ENCODE measurements around the gene GLI1. TPM values are rescaled to one million over a fixed set of nuclear protein-coding genes. Genes with fewer than 3 reads are reported as not detected.

GLI1 gene
- total RNA-seq, 4 donors from 2014 or later: 0.51 to 2.9 (median 2.0) TPM; not detected in 1

DNA sequence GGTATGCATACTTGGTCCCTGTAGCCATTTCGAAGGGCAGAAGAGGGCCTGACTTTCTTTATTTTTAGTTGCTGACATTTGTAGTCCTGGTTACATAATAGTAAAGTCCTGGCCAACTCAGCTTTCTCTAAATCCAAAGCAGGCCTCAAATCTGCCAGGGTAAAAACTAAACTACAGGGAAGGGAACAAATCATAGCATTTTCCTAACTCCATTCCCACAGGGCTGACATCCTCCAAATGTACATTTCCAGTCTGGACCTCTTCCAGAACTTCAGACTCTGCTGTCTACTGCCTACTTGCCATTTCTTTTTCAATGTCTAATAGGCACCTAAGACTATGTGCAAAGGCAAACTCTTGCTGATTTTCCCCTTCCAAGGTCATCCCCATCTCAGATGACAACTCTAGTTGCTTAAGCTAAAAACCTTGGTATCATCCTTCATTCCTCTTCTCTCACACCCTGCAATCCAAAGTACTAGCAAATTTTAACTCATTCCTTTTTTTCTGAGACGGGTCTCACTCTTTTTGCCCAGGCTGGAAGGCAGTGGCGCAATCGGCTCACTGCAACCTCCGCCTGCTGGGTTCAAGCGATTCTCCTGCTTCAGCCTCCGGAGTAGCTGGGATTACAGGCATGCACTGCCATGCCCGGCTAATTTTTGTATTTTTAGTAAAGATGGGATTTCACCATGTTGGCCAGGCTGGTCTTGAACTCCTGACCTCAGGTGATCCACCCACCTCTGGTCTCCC, 58.8 kb downstream of the GLI1 start:
- Histone ChIP-seq H3K4me1 (peaks cover 50% of the 10 kb centered on the region), H3K36me3 (peaks cover 41% of the 10 kb centered on the region), H3K27ac (peak overlapping the region; percentile 96), H3K4me3 (peak overlapping the region; percentile 77), H3K27me3 (no peaks in the 10 kb centered on the region), H3K9me3 (no peaks in the 10 kb centered on the region)
- no peak for DNase-seq (ENCODE audit: low spot score in 2 of 2)
- TF ChIP-seq POLR2A (IDR thresholded peaks at IDR 0.05) (no peak), EP300 (IDR thresholded peaks at IDR 0.05) (no peak), POLR2AphosphoS5 (IDR thresholded peaks at IDR 0.05) (no peak)
- TF ChIP-seq, protein P1, sequence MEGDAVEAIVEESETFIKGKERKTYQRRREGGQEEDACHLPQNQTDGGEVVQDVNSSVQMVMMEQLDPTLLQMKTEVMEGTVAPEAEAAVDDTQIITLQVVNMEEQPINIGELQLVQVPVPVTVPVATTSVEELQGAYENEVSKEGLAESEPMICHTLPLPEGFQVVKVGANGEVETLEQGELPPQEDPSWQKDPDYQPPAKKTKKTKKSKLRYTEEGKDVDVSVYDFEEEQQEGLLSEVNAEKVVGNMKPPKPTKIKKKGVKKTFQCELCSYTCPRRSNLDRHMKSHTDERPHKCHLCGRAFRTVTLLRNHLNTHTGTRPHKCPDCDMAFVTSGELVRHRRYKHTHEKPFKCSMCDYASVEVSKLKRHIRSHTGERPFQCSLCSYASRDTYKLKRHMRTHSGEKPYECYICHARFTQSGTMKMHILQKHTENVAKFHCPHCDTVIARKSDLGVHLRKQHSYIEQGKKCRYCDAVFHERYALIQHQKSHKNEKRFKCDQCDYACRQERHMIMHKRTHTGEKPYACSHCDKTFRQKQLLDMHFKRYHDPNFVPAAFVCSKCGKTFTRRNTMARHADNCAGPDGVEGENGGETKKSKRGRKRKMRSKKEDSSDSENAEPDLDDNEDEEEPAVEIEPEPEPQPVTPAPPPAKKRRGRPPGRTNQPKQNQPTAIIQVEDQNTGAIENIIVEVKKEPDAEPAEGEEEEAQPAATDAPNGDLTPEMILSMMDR (IDR thresholded peaks at IDR 0.05): no peak
- WGBS: 53% methylated on average over 8 of the region's 8 CpGs

DNA sequence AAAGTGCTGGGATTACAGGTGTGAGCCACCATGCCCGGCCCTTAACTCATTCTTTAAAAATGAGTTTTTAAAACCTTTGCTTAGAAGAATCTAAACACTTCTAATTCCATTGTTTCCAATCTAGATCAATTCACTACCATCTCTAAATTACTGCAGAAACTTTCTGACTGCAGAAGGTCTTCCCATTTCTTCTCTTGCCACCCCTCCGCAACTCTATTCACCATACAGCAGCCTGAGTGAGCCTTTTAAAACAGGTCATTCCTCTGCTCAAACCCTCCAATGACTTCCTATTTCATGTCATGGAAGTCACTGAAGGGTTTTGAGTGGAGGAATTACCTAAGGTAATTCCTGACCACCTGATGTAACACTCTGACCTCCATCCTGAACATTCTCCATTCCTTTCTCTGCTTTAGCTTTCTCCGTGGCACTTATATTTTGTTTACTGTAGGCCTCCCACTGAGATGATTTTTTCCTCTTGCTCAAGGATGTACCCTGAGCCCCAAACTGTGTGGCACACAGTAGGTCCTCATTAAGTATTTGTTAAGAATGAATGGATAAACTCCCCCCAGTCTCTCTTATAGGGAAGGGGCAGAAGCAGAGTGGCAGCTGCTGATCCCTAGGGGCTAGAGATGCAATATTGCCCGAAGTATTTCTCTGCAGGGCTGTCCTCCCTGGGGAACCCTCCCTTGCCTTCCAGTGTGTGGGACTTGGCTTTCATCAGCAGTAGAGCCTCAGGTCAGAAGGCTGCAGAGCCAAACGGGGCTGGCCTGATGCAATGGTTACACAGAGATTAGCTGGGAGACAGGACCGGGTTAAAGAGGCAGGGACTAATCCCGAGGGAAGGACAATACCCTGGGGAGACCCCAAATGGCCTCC, 59.6 kb downstream of the GLI1 start:
- no peaks in the 10 kb centered on the region for H3K27me3 ChIP-seq
- peak in 1 of 2 donors; percentile 77 for DNase-seq (ENCODE audit: low spot score in 2 of 2)
- no peak for TF ChIP-seq POLR2A (IDR thresholded peaks at IDR 0.05)
- TF ChIP-seq EP300 (IDR thresholded peaks at IDR 0.05): no peak
- peaks cover 33% of the 10 kb centered on the region for H3K36me3 ChIP-seq
- H3K4me3 ChIP-seq: peak overlapping the region; percentile 77
- 26% methylated on average over 7 of the region's 7 CpGs for WGBS
- peak overlapping the region; percentile 96 for H3K27ac ChIP-seq
- H3K9me3 ChIP-seq: no peaks in the 10 kb centered on the region
- H3K4me1 ChIP-seq: peaks cover 58% of the 10 kb centered on the region

DNA sequence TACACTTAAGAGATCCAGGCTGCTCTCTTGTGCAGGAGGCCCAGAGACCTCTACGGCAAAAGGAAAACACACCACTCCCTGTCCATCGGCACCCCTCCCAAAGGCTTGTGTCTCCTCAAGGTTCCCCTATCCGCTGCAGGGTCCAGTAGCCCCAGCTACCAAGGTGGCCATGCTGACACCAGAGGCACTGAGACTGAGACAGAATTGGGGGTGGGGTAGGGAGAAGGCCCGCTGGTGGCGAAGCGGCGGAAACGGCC, 60.1 kb downstream of the GLI1 start:
- Histone ChIP-seq H3K4me3 (peak overlapping the region; percentile 77), H3K9me3 (no peaks in the 10 kb centered on the region), H3K36me3 (peaks cover 27% of the 10 kb centered on the region), H3K27me3 (no peaks in the 10 kb centered on the region), H3K27ac (peak overlapping the region; percentile 96), H3K4me1 (peaks cover 63% of the 10 kb centered on the region)
- 0% methylated on average over 5 of the region's 8 CpGs for WGBS
- TF ChIP-seq POLR2AphosphoS5 (IDR thresholded peaks at IDR 0.05): no peak
- TF ChIP-seq EP300 (IDR thresholded peaks at IDR 0.05): no peak
- TF ChIP-seq, protein P1 (IDR thresholded peaks at IDR 0.05): no peak
- TF ChIP-seq POLR2A (IDR thresholded peaks at IDR 0.05): no peak
- DNase-seq (ENCODE audit: low spot score in 2 of 2): peak; percentile 82 to 85

DNA sequence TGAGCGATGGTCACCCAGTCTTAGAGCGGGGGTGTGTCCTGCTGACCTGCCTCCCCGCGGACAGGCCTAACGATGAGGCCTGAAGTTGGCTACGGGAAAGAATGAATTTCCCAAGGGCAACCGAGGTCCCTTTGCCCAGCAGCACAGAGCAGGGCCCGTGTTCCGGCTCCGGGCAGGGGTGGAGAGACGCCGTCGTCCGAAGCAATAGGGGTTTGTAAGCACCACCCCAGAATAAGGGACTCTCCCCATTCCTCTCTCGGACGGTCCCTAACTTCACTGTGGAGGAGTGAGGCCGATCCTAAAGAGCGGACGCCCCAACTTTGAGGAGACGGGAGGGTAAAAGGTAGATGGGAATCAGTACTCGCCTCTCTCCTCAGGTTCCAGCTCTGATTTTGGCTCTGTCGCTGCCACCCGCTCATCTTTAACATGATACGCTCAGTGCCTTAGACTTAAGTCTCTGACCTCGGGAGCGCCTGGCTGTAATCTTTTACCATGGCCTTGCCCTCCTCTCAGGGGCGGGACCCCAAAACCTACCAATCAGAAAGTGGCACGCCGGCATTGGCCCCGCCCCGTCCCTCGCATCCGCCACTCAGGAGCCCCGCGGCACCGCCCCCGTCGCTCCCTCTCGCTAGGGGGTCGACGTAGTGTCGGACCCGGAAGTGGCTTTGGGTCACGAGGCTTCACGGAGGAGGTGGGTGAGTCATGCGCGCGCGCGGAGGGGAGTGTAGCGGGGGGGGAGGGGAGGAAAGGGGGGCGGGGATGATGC, 60.7 kb downstream of the GLI1 start, which contains the start of gene DDIT3:
DDIT3 (minus strand) TSS at position 462 of the 766 bp plus-strand sequence. CDS start 3,108 bp downstream, outside the sequence.
- H3K27me3 ChIP-seq: no peaks in the 10 kb centered on the region
- WGBS: 0% methylated on average over 20 of the region's 52 CpGs
- peak within 1 kb of the TSS; percentile 77 for H3K4me3 ChIP-seq
- H3K4me1 ChIP-seq: peaks cover 68% of the 10 kb centered on the region
- TF ChIP-seq, protein P1 (IDR thresholded peaks at IDR 0.05): no peak
- peak; percentile 98 to 100 for TF ChIP-seq POLR2A (IDR thresholded peaks at IDR 0.05)
- TF ChIP-seq POLR2AphosphoS5 (IDR thresholded peaks at IDR 0.05): peak; percentile 96 to 99 (median 99)
- peak; percentile 41 for TF ChIP-seq EP300 (IDR thresholded peaks at IDR 0.05)
- peak within 1 kb of the TSS; percentile 96 for H3K27ac ChIP-seq
- no peaks in the 10 kb centered on the region for H3K9me3 ChIP-seq
- peaks cover 24% of the 10 kb centered on the region for H3K36me3 ChIP-seq
- DNase-seq (ENCODE audit: low spot score in 2 of 2): peak; percentile 100

DNA sequence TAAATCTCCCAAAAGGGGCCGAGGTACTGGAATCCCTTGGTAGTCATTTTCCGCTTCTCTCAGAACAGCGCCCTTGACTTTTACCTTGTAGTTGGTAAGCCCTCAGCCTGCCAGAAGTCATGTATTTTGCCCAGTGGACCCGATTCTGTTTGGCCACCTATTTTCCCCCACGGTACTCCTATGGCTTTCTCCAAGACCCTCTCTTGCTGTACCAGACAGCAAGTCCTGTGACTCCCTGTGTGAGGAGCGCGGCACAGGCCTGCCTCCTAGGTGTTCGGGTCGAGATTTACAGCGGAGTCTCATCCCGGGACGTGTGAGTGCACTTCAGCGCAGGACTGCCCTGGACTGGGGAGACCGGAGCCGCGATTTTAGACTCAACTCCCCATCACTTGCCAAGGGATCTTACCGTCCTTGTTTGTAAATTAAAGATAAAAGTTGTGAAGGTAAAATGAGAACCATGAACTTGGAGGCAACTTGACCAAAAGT, 62.0 kb downstream of the GLI1 start:
- H3K4me1 ChIP-seq: peaks cover 75% of the 10 kb centered on the region
- H3K27ac ChIP-seq: peak overlapping the region; percentile 96
- DNase-seq (ENCODE audit: low spot score in 2 of 2): peak in 1 of 2 donors; percentile 80
- H3K36me3 ChIP-seq: peaks cover 24% of the 10 kb centered on the region
- H3K4me3 ChIP-seq: peak overlapping the region; percentile 77
- 47% methylated on average over 16 of the region's 17 CpGs for WGBS
- H3K27me3 ChIP-seq: no peaks in the 10 kb centered on the region
- no peaks in the 10 kb centered on the region for H3K9me3 ChIP-seq
- TF ChIP-seq EP300 (IDR thresholded peaks at IDR 0.05): no peak
- no peak for TF ChIP-seq POLR2A (IDR thresholded peaks at IDR 0.05)
- no peak for TF ChIP-seq POLR2AphosphoS5 (IDR thresholded peaks at IDR 0.05)
- TF ChIP-seq, protein P1 (IDR thresholded peaks at IDR 0.05): no peak
